GM12878 (cell line): Measurements from ENCODE around the gene RASL10A. TPM values are rescaled to one million over a fixed set of nuclear protein-coding genes. Genes with fewer than 3 reads are reported as not detected.

Experiments used
- ATAC-seq: fragments of 200-7000 bp; cut with Tn5 transposase; 3 replicates; pipeline ENCODE4 v1.9.1; 2020; ENCODE audit warnings: mild to moderate bottlenecking, moderate library complexity
- BruUV-seq: library from RNA; stranded (reverse); fragments of 400-500 nt; replicated peaks from 2 replicates; lab custom pipeline; 2021; lab: Mats Ljungman, UMichigan
- CTCF ChIA-PET: fragments of 300-600 bp; sonication (Branson Sonifier 250); formaldehyde crosslinking; extraction: SDS; loops from one replicate; lab custom pipeline; 2021; ENCODE audit warnings: inconsistent platforms; lab: Yijun Ruan, JAX
- POLR2A ChIA-PET: fragments of 350-600 bp; formaldehyde crosslinking; extraction: SDS; loops from one replicate; lab custom pipeline; 2021; ENCODE audit warnings: inconsistent platforms; lab: Charles Lee
- RAD21 ChIA-PET: fragments of 300-600 bp; sonication (Branson Sonifier 250); formaldehyde crosslinking; loops from one replicate; lab custom pipeline; 2023; ENCODE audit warnings: antibody characterized with exemption; ENCODE audit not compliant: unreplicated experiment; lab: Charles Lee
- SMC1A ChIA-PET: fragments of 300-600 bp; sonication (Branson Sonifier 250); formaldehyde crosslinking; loops from one replicate; lab custom pipeline; 2023; ENCODE audit not compliant: unreplicated experiment, uncharacterized antibody; lab: Charles Lee
- DNase-seq: peaks from one replicate; pipeline ENCODE4 v3.0.0-alpha.2; 2011; ENCODE audit warnings: low read depth, low spot score
- FAIRE-seq: peaks from 3 replicates; lab custom pipeline; 2011; peaks lifted over from hg19 to GRCh38; lab: Jason Lieb, UNC
- H2AFZ ChIP-seq: 2 replicates; pipeline ENCODE4 v1.6.0; 2011; ENCODE audit warnings: low read depth, low read length, control low read depth; ENCODE audit not compliant: control insufficient read depth
- H3K27ac ChIP-seq: 2 replicates; pipeline ENCODE4 v1.5.1; 2011; ENCODE audit warnings: control low read depth; ENCODE audit not compliant: control insufficient read depth, insufficient read depth
- H3K27me3 ChIP-seq, 2 experiments: replicated peaks in 1 of 2; 2 replicates each; pipeline versions ENCODE4 v1.6.0 to v1.6.1; 2011; ENCODE audit warnings: low read length in 1 of 2; ENCODE audit not compliant: control insufficient read depth in 2 of 2, insufficient read depth in 2 of 2
- H3K36me3 ChIP-seq, 2 experiments: 2 replicates each; pipeline ENCODE4 v1.5.1; 2011; ENCODE audit warnings: low read length in 1 of 2; ENCODE audit not compliant: control insufficient read depth in 2 of 2, insufficient read depth in 2 of 2
- H3K4me1 ChIP-seq: 2 replicates; pipeline ENCODE4 v1.6.1; 2011; ENCODE audit warnings: mild to moderate bottlenecking, low read length, moderate library complexity, mixed read lengths; ENCODE audit not compliant: control insufficient read depth, insufficient read depth
- H3K4me2 ChIP-seq: 2 replicates; pipeline ENCODE4 v1.6.0; 2011; ENCODE audit warnings: control low read depth; ENCODE audit not compliant: control insufficient read depth, insufficient read depth
- H3K4me3 ChIP-seq: fragments of 200-600 bp; sonication (generic); 2 replicates; pipeline ENCODE4 v1.5.1; 2016
- H3K79me2 ChIP-seq: 2 replicates; pipeline ENCODE4 v1.6.0; 2011; ENCODE audit warnings: low read length; ENCODE audit not compliant: control insufficient read depth, insufficient read depth
- H3K9ac ChIP-seq: 2 replicates; pipeline ENCODE4 v1.8.0; 2011; ENCODE audit warnings: low read length, control low read depth, mixed read lengths; ENCODE audit not compliant: control insufficient read depth, insufficient read depth
- H3K9me3 ChIP-seq: replicated peaks from 3 replicates; pipeline ENCODE4 v1.5.1; 2011; ENCODE audit warnings: mild to moderate bottlenecking, low read length; ENCODE audit not compliant: control insufficient read depth, insufficient read depth
- H4K20me1 ChIP-seq: 2 replicates; pipeline ENCODE4 v1.6.0; 2011; ENCODE audit not compliant: control insufficient read depth, insufficient read depth
- ATF3 ChIP-seq: IDR thresholded peaks from 2 replicates; pipeline ENCODE4 v1.6.1; 2011; ENCODE audit warnings: low read depth, mild to moderate bottlenecking, low read length, moderate library complexity, borderline replicate concordance; ENCODE audit errors: extremely low read depth
- BRCA1 ChIP-seq: IDR thresholded peaks from 2 replicates; pipeline ENCODE4 v1.6.1; 2011; ENCODE audit warnings: low read depth, low read length, improper control_type of control experiment
- CREM ChIP-seq: IDR thresholded peaks from 2 replicates; pipeline ENCODE4 v1.6.1; 2014; ENCODE audit warnings: antibody characterized with exemption, low read depth
- E4F1 ChIP-seq: fragments of 450-650 bp; IDR thresholded peaks from 2 replicates; pipeline ENCODE4 v1.6.1; 2018; ENCODE audit warnings: borderline replicate concordance, mild to moderate bottlenecking; ENCODE audit not compliant: partially characterized antibody
- ESRRA ChIP-seq: IDR thresholded peaks from 2 replicates; pipeline ENCODE4 v1.6.1; 2012; ENCODE audit warnings: mild to moderate bottlenecking, low read length, improper control_type of control experiment
- FOS ChIP-seq: IDR thresholded peaks from 3 replicates; pipeline ENCODE4 v1.6.1; 2011; ENCODE audit warnings: borderline replicate concordance; ENCODE audit not compliant: insufficient read length; ENCODE audit errors: extremely low read depth
- FOXM1 ChIP-seq: IDR thresholded peaks from 2 replicates; pipeline ENCODE4 v1.6.1; 2012; ENCODE audit warnings: low read depth, mild to moderate bottlenecking, inconsistent platforms, low read length, moderate library complexity
- HCFC1 ChIP-seq: fragments of 150-350 bp; IDR thresholded peaks from 2 replicates; pipeline ENCODE4 v1.6.1; 2014; ENCODE audit warnings: low read length
- MAX ChIP-seq: IDR thresholded peaks from 2 replicates; pipeline ENCODE4 v1.6.1; 2012; ENCODE audit warnings: low read depth, low read length, improper control_type of control experiment
- MYC ChIP-seq: IDR thresholded peaks from 2 replicates; pipeline ENCODE4 v1.6.1; 2011; ENCODE audit warnings: mild to moderate bottlenecking, low read length, moderate library complexity, inconsistent platforms; ENCODE audit not compliant: insufficient read depth, insufficient replicate concordance, insufficient read length, severe bottlenecking
- NFYA ChIP-seq: IDR thresholded peaks from 2 replicates; pipeline ENCODE4 v1.6.1; 2011; ENCODE audit warnings: low read depth, mild to moderate bottlenecking, low read length, improper control_type of control experiment, borderline replicate concordance
- NKRF ChIP-seq: fragments of 450-650 bp; conservative IDR thresholded peaks from 2 replicates; pipeline ENCODE4 v1.6.1; 2017; ENCODE audit warnings: mild to moderate bottlenecking, moderate library complexity
- NRF1 ChIP-seq: conservative IDR thresholded peaks from 2 replicates; pipeline ENCODE4 v1.6.1; 2011; ENCODE audit warnings: mild to moderate bottlenecking, low read depth, low read length, improper control_type of control experiment
- PAX5 ChIP-seq: IDR thresholded peaks from 2 replicates; pipeline ENCODE4 v1.6.1; 2011; ENCODE audit warnings: low read depth, low read length, borderline replicate concordance
- PKNOX1 ChIP-seq: fragments of 450-650 bp; IDR thresholded peaks from 2 replicates; pipeline ENCODE4 v1.6.1; 2016; ENCODE audit warnings: mild to moderate bottlenecking
- RCOR1 ChIP-seq: conservative IDR thresholded peaks from 2 replicates; pipeline ENCODE4 v1.6.1; 2012; ENCODE audit warnings: low read depth, low read length, improper control_type of control experiment
- RELA ChIP-seq: fragments of 450-650 bp; IDR thresholded peaks from 2 replicates; pipeline ENCODE4 v1.8.0; 2014; ENCODE audit warnings: borderline replicate concordance; ENCODE audit not compliant: partially characterized antibody
- RELB ChIP-seq: fragments of 450-650 bp; IDR thresholded peaks from 2 replicates; pipeline ENCODE4 v1.6.1; 2017; ENCODE audit warnings: low read depth, mild to moderate bottlenecking, moderate library complexity
- WGBS: methylation state at CpG from one replicate; pipeline ENCODE4 v1.1.6; 2016; ENCODE audit warnings: low lambda C conversion rate; ENCODE audit not compliant: insufficient replicate concordance, insufficient coverage; ENCODE audit errors: missing lambda C conversion rate; 5-methylcytosine and 5-hydroxymethylcytosine counted together
- in situ Hi-C: fragments of 300-500 bp; cut with MboI; formaldehyde crosslinking; loops from 9 replicates; pipeline ENCODE4 v1.14.3; 2018; ENCODE audit warnings: mixed read lengths
- intact Hi-C: fragments of 100-400 bp; cut with micrococcal nuclease; formaldehyde crosslinking; loops from one replicate; pipeline ENCODE4 v1.14.2; 2022; ENCODE audit not compliant: unreplicated experiment
- polyA plus RNA-seq, 11 experiments: library from polyadenylated mRNA; depleted of rRNA in 4 of 11; unstranded in 6 of 11; stranded (reverse) in 5 of 11; fragments of >200 nt; fragmentation: Nextera tagmentation in 4 of 11; fragmentation: Illumina TruSeq in 1 of 11; extraction: Ambion mirVana in 4 of 11; extraction: Trizol in 1 of 11; gene quantifications; 1 replicate in 1 of 11; 2 replicates in 10 of 11; pipeline versions ENCODE4 v1.2.1 to v1.2.3, GENCODE V29; 2011 to 2016; ENCODE audit warnings: inconsistent platforms in 2 of 11, missing spikeins in 2 of 11, low read depth in 1 of 11
- total RNA-seq, 4 experiments: library from RNA; depleted of rRNA in 3 of 4; stranded (reverse); fragments of >200 nt in 3 of 4; fragmentation: Illumina TruSeq in 1 of 4; extraction: Trizol in 1 of 4; gene quantifications; 2 replicates each; pipeline versions ENCODE4 v1.2.1 to v1.2.3, GENCODE V29; 2013 to 2021

The RASL10A gene
- total and polyA plus RNA-seq, 10 of the 15 experiments (the other 5 are each of a cell fraction or from before 2014, with no cell fraction given) = 0.12 to 0.46 (median 0.21) TPM; not detected in 6

GRCh38 chr22:29302402-29302680 is 13.2 kb downstream of the RASL10A start:
- ATAC-seq = no peak
- in situ Hi-C loops (no loop called here), intact Hi-C loops (no loop called here)
- Histone ChIP-seq H3K4me2 (no peak overlapping the region), H3K36me3 (peaks cover 17 to 23% of the 10 kb centered on the region in 2 experiments), H2AFZ (no peak overlapping the region), H3K27me3 (peaks cover 2 to 7% of the 10 kb centered on the region in 2 experiments; a peak in 2 of 4 replicates), H3K27ac (no peak overlapping the region), H3K4me1 (no peaks in the 10 kb centered on the region; the same call in 1 of the 2 replicates), H3K9me3 (no peaks in the 10 kb centered on the region; the same call in 2 of the 3 replicates), H3K79me2 (no peaks in the 10 kb centered on the region), H3K4me3 (no peak overlapping the region), H3K9ac (no peak overlapping the region), H4K20me1 (no peaks in the 10 kb centered on the region)
- ChIA-PET RAD21 (no interaction called here), CTCF (no interaction called here), SMC1A (no interaction called here), POLR2A (no interaction called here)
- FAIRE-seq = no peak
- BruUV-seq = no TSS peak
- WGBS = 97% methylated on average over 2 of the region's 2 CpGs
- no peak for DNase-seq
- TF ChIP-seq NKRF (no peak), BRCA1 (no peak), MAX (no peak), ESRRA (no peak), PAX5 (no peak), NFYA (no peak), ATF3 (no peak), E4F1 (no peak), NRF1 (no peak), RCOR1 (no peak), RELB (no peak), MYC (no peak), CREM (no peak), PKNOX1 (no peak), FOXM1 (no peak), HCFC1 (no peak), RELA (no peak), FOS (no peak)
